Measurements from ENCODE around the gene NOS1AP.
"Not testable (repeated sequence)": the region's sequence is repeated elsewhere in the genome, so short reads cannot be mapped to it uniquely, and the experiment has no call there.

Gene NOS1AP

GRCh38 chr1:162328512-162328911 is 259.0 kb downstream of the NOS1AP start:
- Histone ChIP-seq H3K4me3 (ENCODE audit: extremely low read depth, insufficient read depth, low read length, poor library complexity, severe bottlenecking) (no peak overlapping the region), H3K4me1 (ENCODE audit: control insufficient read depth, insufficient read depth, low read length, poor library complexity, severe bottlenecking) (no peaks in the 10 kb centered on the region), H3K36me3 (ENCODE audit: control insufficient read depth, insufficient read depth, low read length) (no peaks in the 10 kb centered on the region), H3K27ac (ENCODE audit: low read depth, low read length, severe bottlenecking) (no peak overlapping the region), H3K9me3 (ENCODE audit: control insufficient read depth, low read length) (no peaks in the 10 kb centered on the region)

- H3K27ac ChIP-seq (ENCODE audit: low read depth, low read length, severe bottlenecking), result no peak overlapping the region
These were observed 260.3 kb downstream of the NOS1AP start for GRCh38 chr1:162329826-162330225.

GRCh38 chr1:162333991-162334390 is 264.5 kb downstream of the NOS1AP start:
- H3K27ac ChIP-seq (ENCODE audit: low read depth, low read length, severe bottlenecking), result no peak overlapping the region
- H3K4me3 ChIP-seq (ENCODE audit: extremely low read depth, insufficient read depth, low read length, poor library complexity, severe bottlenecking), result no peak overlapping the region
- no peaks in the 10 kb centered on the region for H3K36me3 ChIP-seq (ENCODE audit: control insufficient read depth, insufficient read depth, low read length)
- H3K4me1 ChIP-seq (ENCODE audit: control insufficient read depth, insufficient read depth, low read length, poor library complexity, severe bottlenecking), result no peaks in the 10 kb centered on the region
- H3K9me3 ChIP-seq (ENCODE audit: control insufficient read depth, low read length), result no peaks in the 10 kb centered on the region

More at GRCh38 chr1:162329826-162330225, 260.3 kb downstream of the NOS1AP start:
- H3K4me1 ChIP-seq (ENCODE audit: control insufficient read depth, insufficient read depth, low read length, poor library complexity, severe bottlenecking), result no peaks in the 10 kb centered on the region
- H3K9me3 ChIP-seq (ENCODE audit: control insufficient read depth, low read length), result no peaks in the 10 kb centered on the region
- no peaks in the 10 kb centered on the region for H3K36me3 ChIP-seq (ENCODE audit: control insufficient read depth, insufficient read depth, low read length)
- no peak overlapping the region for H3K4me3 ChIP-seq (ENCODE audit: extremely low read depth, insufficient read depth, low read length, poor library complexity, severe bottlenecking)
- WGBS, 2 experiments (ENCODE audit: insufficient coverage in 2 of 2), result 57% methylated on average over 2 of the region's 3 CpGs; no CpG with 5 or more reads in 1 of the 2 experiments

GRCh38 chr1:162335126-162335525 is 265.6 kb downstream of the NOS1AP start:
- Histone ChIP-seq H3K4me1 (ENCODE audit: control insufficient read depth, insufficient read depth, low read length, poor library complexity, severe bottlenecking) (no peaks in the 10 kb centered on the region), H3K27ac (ENCODE audit: low read depth, low read length, severe bottlenecking) (no peak overlapping the region), H3K36me3 (ENCODE audit: control insufficient read depth, insufficient read depth, low read length) (no peaks in the 10 kb centered on the region), H3K9me3 (ENCODE audit: control insufficient read depth, low read length) (no peaks in the 10 kb centered on the region), H3K4me3 (ENCODE audit: extremely low read depth, insufficient read depth, low read length, poor library complexity, severe bottlenecking) (no peak overlapping the region)
- WGBS, 2 experiments (ENCODE audit: insufficient coverage in 2 of 2), result 93 to 96% methylated on average over 3 to 4 of the region's 5 CpGs

GRCh38 chr1:162336621-162337285 is 267.3 kb downstream of the NOS1AP start:
- 80 to 89% methylated on average over 2 of the region's 7 CpGs for WGBS, 2 experiments (ENCODE audit: insufficient coverage in 2 of 2)
- H3K4me1 ChIP-seq (ENCODE audit: control insufficient read depth, insufficient read depth, low read length, poor library complexity, severe bottlenecking), result no peaks in the 10 kb centered on the region
- no peaks in the 10 kb centered on the region for H3K9me3 ChIP-seq (ENCODE audit: control insufficient read depth, low read length)
- H3K4me3 ChIP-seq (ENCODE audit: extremely low read depth, insufficient read depth, low read length, poor library complexity, severe bottlenecking), result no peak overlapping the region
- H3K36me3 ChIP-seq (ENCODE audit: control insufficient read depth, insufficient read depth, low read length), result no peaks in the 10 kb centered on the region
- no peak overlapping the region for H3K27ac ChIP-seq (ENCODE audit: low read depth, low read length, severe bottlenecking)

GRCh38 chr1:162342452-162342983 is 273.0 kb downstream of the NOS1AP start:
- Histone ChIP-seq H3K9me3 (ENCODE audit: control insufficient read depth, low read length) (no peaks in the 10 kb centered on the region), H3K36me3 (ENCODE audit: control insufficient read depth, insufficient read depth, low read length) (no peaks in the 10 kb centered on the region), H3K4me3 (ENCODE audit: extremely low read depth, insufficient read depth, low read length, poor library complexity, severe bottlenecking) (no peak overlapping the region), H3K27ac (ENCODE audit: low read depth, low read length, severe bottlenecking) (no peak overlapping the region), H3K4me1 (ENCODE audit: control insufficient read depth, insufficient read depth, low read length, poor library complexity, severe bottlenecking) (peaks cover 4% of the 10 kb centered on the region)
- WGBS, 2 experiments (ENCODE audit: insufficient coverage in 2 of 2), result no CpG with 5 or more reads among the region's 1 CpG

- Histone ChIP-seq H3K4me3 (ENCODE audit: extremely low read depth, insufficient read depth, low read length, poor library complexity, severe bottlenecking) (no peak overlapping the region), H3K36me3 (ENCODE audit: control insufficient read depth, insufficient read depth, low read length) (no peaks in the 10 kb centered on the region), H3K4me1 (ENCODE audit: control insufficient read depth, insufficient read depth, low read length, poor library complexity, severe bottlenecking) (peaks cover 9% of the 10 kb centered on the region), H3K27ac (ENCODE audit: low read depth, low read length, severe bottlenecking) (no peak overlapping the region), H3K9me3 (ENCODE audit: control insufficient read depth, low read length) (no peaks in the 10 kb centered on the region)
- WGBS, 2 experiments (ENCODE audit: insufficient coverage in 2 of 2), result 84 to 100% methylated on average over 3 of the region's 5 CpGs
These were observed 274.0 kb downstream of the NOS1AP start for GRCh38 chr1:162343470-162343869.

GRCh38 chr1:162347281-162347680 is 277.8 kb downstream of the NOS1AP start:
- no peaks in the 10 kb centered on the region for H3K36me3 ChIP-seq (ENCODE audit: control insufficient read depth, insufficient read depth, low read length)
- no peak overlapping the region for H3K27ac ChIP-seq (ENCODE audit: low read depth, low read length, severe bottlenecking)
- no peak overlapping the region for H3K4me3 ChIP-seq (ENCODE audit: extremely low read depth, insufficient read depth, low read length, poor library complexity, severe bottlenecking)
- H3K4me1 ChIP-seq (ENCODE audit: control insufficient read depth, insufficient read depth, low read length, poor library complexity, severe bottlenecking), result peaks cover 37% of the 10 kb centered on the region
- 0% methylated on average over 1 of the region's 3 CpGs; no CpG with 5 or more reads in 1 of the 2 experiments for WGBS, 2 experiments (ENCODE audit: insufficient coverage in 2 of 2)
- no peaks in the 10 kb centered on the region for H3K9me3 ChIP-seq (ENCODE audit: control insufficient read depth, low read length)

- 66 to 71% methylated on average over 7 to 9 of the region's 11 CpGs for WGBS, 2 experiments (ENCODE audit: insufficient coverage in 2 of 2)
- H3K4me1 ChIP-seq (ENCODE audit: control insufficient read depth, insufficient read depth, low read length, poor library complexity, severe bottlenecking), result peaks cover 59% of the 10 kb centered on the region
- H3K4me3 ChIP-seq (ENCODE audit: extremely low read depth, insufficient read depth, low read length, poor library complexity, severe bottlenecking), result no peak overlapping the region
- no peaks in the 10 kb centered on the region for H3K9me3 ChIP-seq (ENCODE audit: control insufficient read depth, low read length)
- no peaks in the 10 kb centered on the region for H3K36me3 ChIP-seq (ENCODE audit: control insufficient read depth, insufficient read depth, low read length)
- peak overlapping the region; percentile 93 for H3K27ac ChIP-seq (ENCODE audit: low read depth, low read length, severe bottlenecking)
These were observed 280.3 kb downstream of the NOS1AP start for GRCh38 chr1:162349635-162350330.

GRCh38 chr1:162351246-162351842 is 281.9 kb downstream of the NOS1AP start:
- no peaks in the 10 kb centered on the region for H3K36me3 ChIP-seq (ENCODE audit: control insufficient read depth, insufficient read depth, low read length)
- 82 to 93% methylated on average over 6 of the region's 6 CpGs for WGBS, 2 experiments (ENCODE audit: insufficient coverage in 2 of 2)
- H3K4me3 ChIP-seq (ENCODE audit: extremely low read depth, insufficient read depth, low read length, poor library complexity, severe bottlenecking), result no peak overlapping the region
- H3K27ac ChIP-seq (ENCODE audit: low read depth, low read length, severe bottlenecking), result no peak overlapping the region
- H3K4me1 ChIP-seq (ENCODE audit: control insufficient read depth, insufficient read depth, low read length, poor library complexity, severe bottlenecking), result peaks cover 59% of the 10 kb centered on the region
- no peaks in the 10 kb centered on the region for H3K9me3 ChIP-seq (ENCODE audit: control insufficient read depth, low read length)

GRCh38 chr1:162351874-162352273 is 282.4 kb downstream of the NOS1AP start:
- WGBS, 2 experiments (ENCODE audit: insufficient coverage in 2 of 2), result 81 to 92% methylated on average over 1 to 2 of the region's 4 CpGs
- not testable (repeated sequence) for H3K4me3 ChIP-seq (ENCODE audit: extremely low read depth, insufficient read depth, low read length, poor library complexity, severe bottlenecking); H3K36me3 ChIP-seq (ENCODE audit: control insufficient read depth, insufficient read depth, low read length); H3K27ac ChIP-seq (ENCODE audit: low read depth, low read length, severe bottlenecking); H3K9me3 ChIP-seq (ENCODE audit: control insufficient read depth, low read length)
- H3K4me1 ChIP-seq (ENCODE audit: control insufficient read depth, insufficient read depth, low read length, poor library complexity, severe bottlenecking), result peaks cover 59% of the 10 kb centered on the region
